Brain microvascular endothelial cell (primary cell): ENCODE results near the gene FARSB.

ENCODE experiments used
- DNase-seq: peaks from one replicate; pipeline ENCODE4 v3.0.0-alpha.2; 2020
- H3K27ac ChIP-seq: fragments of 250-450 bp; sonication (Bioruptor Pico); 2 replicates; pipeline ENCODE4 v1.5.1; 2020; ENCODE audit warnings: mild to moderate bottlenecking, moderate library complexity
- H3K27me3 ChIP-seq: fragments of 250-450 bp; sonication (Bioruptor Pico); replicated peaks from 2 replicates; pipeline ENCODE4 v1.5.1; 2020; ENCODE audit warnings: mild to moderate bottlenecking
- H3K36me3 ChIP-seq: fragments of 250-450 bp; sonication (Bioruptor Pico); replicated peaks from 2 replicates; pipeline ENCODE4 v1.5.1; 2020; ENCODE audit warnings: mild to moderate bottlenecking
- H3K4me3 ChIP-seq: 2 replicates; pipeline ENCODE4 v1.5.1; 2011; ENCODE audit warnings: low read depth, mild to moderate bottlenecking, control low read depth, low read length, moderate library complexity
- in situ Hi-C: cut with HindIII; loops from 2 replicates; pipeline ENCODE4 v1.10.0; 2017; ENCODE audit warnings: low sequenced_read_pairs, low pct_ligation_motif_present
- TF ChIP-seq, protein P1 (sequence below): IDR thresholded peaks from 2 replicates; pipeline ENCODE4 v1.5.1; 2011; ENCODE audit warnings: low read depth, mild to moderate bottlenecking, moderate library complexity, low read length, control low read depth, inconsistent platforms; ENCODE audit errors: missing control alignments

The FARSB gene

DNA sequence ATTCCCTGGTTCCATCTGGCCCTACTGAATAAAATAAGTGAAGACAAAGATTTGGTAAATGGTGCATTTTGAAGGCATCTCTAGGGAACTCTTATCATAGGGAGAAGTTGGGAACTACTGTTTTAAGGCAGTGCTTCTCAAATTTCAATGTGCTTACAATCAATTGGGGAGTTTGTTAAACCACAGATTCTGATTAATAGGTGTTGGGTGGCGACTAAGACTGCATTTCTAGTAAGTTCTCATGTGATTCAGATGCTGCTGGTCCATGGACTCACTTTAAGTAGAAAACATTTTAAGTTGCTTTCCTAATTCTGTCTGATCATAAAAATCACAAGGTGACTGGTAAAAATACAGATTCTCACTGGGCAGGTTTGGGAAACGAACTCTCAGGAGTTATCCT lies 14.6 kb downstream of the FARSB start:
- TF ChIP-seq, protein P1, sequence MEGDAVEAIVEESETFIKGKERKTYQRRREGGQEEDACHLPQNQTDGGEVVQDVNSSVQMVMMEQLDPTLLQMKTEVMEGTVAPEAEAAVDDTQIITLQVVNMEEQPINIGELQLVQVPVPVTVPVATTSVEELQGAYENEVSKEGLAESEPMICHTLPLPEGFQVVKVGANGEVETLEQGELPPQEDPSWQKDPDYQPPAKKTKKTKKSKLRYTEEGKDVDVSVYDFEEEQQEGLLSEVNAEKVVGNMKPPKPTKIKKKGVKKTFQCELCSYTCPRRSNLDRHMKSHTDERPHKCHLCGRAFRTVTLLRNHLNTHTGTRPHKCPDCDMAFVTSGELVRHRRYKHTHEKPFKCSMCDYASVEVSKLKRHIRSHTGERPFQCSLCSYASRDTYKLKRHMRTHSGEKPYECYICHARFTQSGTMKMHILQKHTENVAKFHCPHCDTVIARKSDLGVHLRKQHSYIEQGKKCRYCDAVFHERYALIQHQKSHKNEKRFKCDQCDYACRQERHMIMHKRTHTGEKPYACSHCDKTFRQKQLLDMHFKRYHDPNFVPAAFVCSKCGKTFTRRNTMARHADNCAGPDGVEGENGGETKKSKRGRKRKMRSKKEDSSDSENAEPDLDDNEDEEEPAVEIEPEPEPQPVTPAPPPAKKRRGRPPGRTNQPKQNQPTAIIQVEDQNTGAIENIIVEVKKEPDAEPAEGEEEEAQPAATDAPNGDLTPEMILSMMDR: no peak
- no peak overlapping the region for H3K27ac ChIP-seq
- H3K36me3 ChIP-seq: peaks cover 11% of the 10 kb centered on the region
- H3K4me3 ChIP-seq: no peak overlapping the region
- DNase-seq: no peak
- in situ Hi-C loops: no loop called here
- no peaks in the 10 kb centered on the region for H3K27me3 ChIP-seq

DNA sequence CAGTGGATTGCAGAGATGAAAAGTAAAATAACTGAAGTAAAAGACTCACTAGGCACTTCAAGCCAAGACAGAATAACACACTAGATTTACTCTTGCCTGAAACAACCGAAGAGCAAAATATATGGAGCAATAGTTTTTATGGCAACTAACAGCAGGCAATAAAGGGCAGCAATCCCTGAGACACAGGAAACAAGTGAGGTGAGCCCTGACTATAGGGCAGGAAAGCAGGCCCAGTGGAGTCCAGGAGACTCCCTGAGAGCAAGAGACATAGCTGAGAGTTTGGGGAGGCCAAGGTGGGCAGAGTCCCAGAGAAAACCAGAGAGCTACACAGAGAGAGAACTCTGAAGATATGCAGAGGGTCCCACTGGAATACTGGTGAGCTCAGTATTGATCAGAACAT lies 18.8 kb downstream of the FARSB start:
- H3K36me3 ChIP-seq: peaks cover 14% of the 10 kb centered on the region
- TF ChIP-seq, protein P1: no peak
- no peak overlapping the region for H3K27ac ChIP-seq
- H3K27me3 ChIP-seq: no peaks in the 10 kb centered on the region
- no peak overlapping the region for H3K4me3 ChIP-seq
- DNase-seq: no peak
- in situ Hi-C loops: no loop called here

DNA sequence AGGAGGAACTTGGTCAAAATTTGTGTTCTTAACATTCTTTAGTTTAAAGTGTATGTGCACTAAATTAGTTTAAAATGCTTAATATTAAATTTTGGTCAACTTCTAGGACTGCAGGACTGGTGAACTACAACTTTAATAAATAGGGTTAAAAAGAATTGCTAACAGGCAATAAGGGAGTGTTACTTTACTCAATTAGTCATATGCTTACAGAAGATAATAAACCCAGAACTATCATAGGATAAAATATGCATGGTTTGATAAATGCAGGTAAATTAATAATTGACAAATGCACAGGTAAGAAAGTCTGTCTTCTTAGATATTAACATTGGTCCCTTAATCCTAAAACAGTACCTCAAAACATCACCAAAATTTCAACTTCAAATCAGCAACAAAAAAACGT lies 20.6 kb downstream of the FARSB start:
- DNase-seq: no peak
- no peak overlapping the region for H3K27ac ChIP-seq
- in situ Hi-C loops: no loop called here
- TF ChIP-seq, protein P1: no peak
- H3K4me3 ChIP-seq: no peak overlapping the region
- H3K27me3 ChIP-seq: no peaks in the 10 kb centered on the region
- H3K36me3 ChIP-seq: peaks cover 26% of the 10 kb centered on the region

DNA sequence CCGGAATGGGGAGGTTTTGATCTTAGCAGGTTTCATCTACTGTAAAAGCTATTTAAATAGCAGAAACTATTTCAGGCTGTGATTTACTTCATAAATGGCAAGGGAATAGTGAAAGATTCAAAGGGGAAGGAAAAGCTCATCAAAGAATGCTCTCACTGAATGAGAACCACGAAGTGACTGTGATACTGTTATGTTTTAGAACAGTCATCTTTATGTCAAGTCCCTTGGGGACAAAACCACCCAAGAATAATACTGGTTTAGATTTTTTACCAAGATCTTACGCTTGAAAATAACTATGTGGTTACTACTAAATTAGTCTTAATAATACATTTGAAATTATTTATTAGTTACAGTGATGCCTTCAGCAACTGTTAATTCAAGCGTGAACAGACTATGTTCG lies 28.1 kb downstream of the FARSB start:
- in situ Hi-C loops: no loop called here
- no peak overlapping the region for H3K27ac ChIP-seq
- no peak overlapping the region for H3K4me3 ChIP-seq
- DNase-seq: peak; percentile 30
- no peaks in the 10 kb centered on the region for H3K27me3 ChIP-seq
- TF ChIP-seq, protein P1: no peak
- H3K36me3 ChIP-seq: peaks cover 52% of the 10 kb centered on the region

DNA sequence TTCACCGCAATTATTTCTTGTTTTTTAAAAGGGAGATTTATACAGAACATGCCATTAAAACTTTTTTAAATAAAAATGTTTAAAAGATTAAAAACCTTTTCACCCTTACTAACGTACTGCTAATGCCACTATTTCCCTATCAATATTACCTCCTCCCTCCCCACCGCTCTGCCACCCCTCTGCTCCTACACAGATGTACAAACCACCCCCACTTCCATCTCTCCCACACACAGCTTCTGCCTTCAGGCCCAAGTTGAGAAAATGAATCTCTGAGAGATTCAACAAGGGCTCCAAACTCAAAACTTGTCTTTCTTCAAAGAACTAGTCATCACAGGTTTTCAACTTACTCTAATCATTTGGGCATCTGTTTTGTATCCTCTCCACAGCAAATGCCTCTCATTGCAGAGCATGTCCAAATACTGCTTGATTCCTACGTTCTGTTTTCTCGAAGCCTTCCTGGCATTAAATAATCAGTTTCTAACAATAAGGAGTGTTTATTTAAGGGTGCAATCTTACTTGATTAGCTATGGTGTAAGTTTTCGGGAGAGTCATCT lies 32.1 kb downstream of the FARSB start:
- TF ChIP-seq, protein P1: no peak
- no peak for DNase-seq
- H3K27me3 ChIP-seq: no peaks in the 10 kb centered on the region
- H3K4me3 ChIP-seq: no peak overlapping the region
- peaks cover 54% of the 10 kb centered on the region for H3K36me3 ChIP-seq
- in situ Hi-C loops: no loop called here
- H3K27ac ChIP-seq: no peak overlapping the region

DNA sequence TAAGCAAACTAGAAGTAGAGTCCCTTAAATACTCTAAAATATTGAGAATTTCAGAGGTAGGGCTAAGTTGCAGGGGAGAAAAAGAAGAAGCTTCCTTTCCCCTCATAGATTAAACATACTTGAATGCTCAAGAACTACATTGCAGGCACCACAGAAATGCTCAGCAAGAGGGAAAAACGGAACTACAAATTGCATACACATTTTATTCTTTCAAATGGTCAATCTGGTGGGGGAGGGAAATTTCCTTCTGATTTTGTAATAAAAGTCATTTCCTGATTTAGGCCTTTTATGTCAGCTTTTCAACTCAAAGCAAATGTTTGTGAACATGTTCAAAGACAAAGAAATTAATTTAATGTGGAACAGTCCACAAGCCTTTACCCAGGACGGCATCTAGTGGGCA lies 33.0 kb downstream of the FARSB start:
- Histone ChIP-seq H3K27ac (no peak overlapping the region), H3K4me3 (no peak overlapping the region), H3K36me3 (peaks cover 54% of the 10 kb centered on the region), H3K27me3 (no peaks in the 10 kb centered on the region)
- TF ChIP-seq, protein P1: no peak
- DNase-seq: no peak
- in situ Hi-C loops: no loop called here
